GM21737 (cell line): ENCODE measurements around the gene DACT2.
"Not testable (repeated sequence)": the region's sequence is repeated elsewhere in the genome, so short reads cannot be mapped to it uniquely, and the experiment has no call there.

Experiments
- ATAC-seq: cut with Tn5 transposase; IDR thresholded peaks from one replicate; pipeline ENCODE4 v1.9.1; 2021; ENCODE audit warnings: mild to moderate bottlenecking, moderate library complexity; ENCODE audit not compliant: unreplicated experiment

Gene DACT2

DNA sequence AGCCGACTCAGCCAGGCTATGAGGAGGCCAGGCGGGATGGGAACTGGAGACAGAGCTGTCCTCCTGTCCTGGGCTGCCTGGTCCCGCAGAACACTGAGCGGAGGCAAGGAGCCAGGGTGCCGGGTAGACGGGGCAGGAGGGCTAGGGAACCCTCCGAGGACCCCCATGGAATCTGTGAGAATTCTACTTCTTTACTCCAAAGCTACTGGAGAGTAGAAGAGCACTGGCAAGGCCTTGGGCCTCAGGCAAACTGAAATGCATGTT, 14.9 kb downstream of the DACT2 start:
- ATAC-seq: no peak

GRCh38 chr6:168303982-168304751, 15.4 kb downstream of the DACT2 start:
- ATAC-seq: no peak

DNA sequence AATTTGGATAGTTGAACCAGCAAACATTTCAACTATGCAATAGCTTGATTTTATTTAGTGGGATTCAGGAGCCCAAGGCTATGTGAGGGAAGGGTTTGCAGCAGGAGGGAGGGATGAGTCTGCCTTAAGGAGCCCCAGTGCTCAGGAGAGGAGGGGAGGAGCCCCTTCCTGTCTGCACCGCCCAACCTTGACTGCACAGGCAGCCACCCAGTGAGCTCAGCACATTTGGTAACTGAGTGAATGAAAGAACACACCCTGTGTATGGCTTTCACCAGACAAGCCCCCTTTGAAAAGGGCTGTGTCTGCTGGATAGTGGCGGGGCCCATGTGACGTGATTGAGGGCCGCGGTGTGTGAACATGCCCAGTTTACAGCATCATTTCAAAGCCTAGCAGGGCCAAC, 17.0 kb downstream of the DACT2 start:
- no peak for ATAC-seq

GRCh38 chr6:168301648-168302398, 17.8 kb downstream of the DACT2 start:
- ATAC-seq: no peak

- no peak for ATAC-seq
Measured at GRCh38 chr6:168300975-168301647, 18.5 kb downstream of the DACT2 start.

- ATAC-seq: no peak
Measured at GRCh38 chr6:168299541-168300511, 19.8 kb downstream of the DACT2 start.

DNA sequence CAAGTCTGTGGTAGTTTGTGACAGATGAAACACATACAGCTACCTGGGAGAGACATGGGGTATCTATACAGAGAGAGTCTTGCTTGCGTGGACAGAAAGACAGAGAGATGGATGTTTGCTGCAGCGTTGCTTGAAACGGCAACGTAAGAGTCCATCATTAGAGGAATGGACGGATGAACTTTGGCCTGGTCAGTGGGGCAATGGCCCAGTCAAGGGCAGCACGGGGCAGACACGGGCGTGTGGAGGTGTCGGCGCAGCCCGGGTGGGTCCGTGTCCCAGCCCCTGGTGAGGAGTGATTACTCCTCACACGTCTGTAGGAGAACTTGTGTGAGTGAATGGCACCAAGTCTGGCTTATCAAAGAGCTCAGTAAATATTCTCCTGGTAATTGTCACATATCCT, 21.9 kb downstream of the DACT2 start:
- no peak for ATAC-seq

- ATAC-seq: no peak
Measured at GRCh38 chr6:168294901-168295300, 24.7 kb downstream of the DACT2 start.

- no peak for ATAC-seq
Measured at GRCh38 chr6:168293636-168294530, 25.7 kb downstream of the DACT2 start.

DNA sequence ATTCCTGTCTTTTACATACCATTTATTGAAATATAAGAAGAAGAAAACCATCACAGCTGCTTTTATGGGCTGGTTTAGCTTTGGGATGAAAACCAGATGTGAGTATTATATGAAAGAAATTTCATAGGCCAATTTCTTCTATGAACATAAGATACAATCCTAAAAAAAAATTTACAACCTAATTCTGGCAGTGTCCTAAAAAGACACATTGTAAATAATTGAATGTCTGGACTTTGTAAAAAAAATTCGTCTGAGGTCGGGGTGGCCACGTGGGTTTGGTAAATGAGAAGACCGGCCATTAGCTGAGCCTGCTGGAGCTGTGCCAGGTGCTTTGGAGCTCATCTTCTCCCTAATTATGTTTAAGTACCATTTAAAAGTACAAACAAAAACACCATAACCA, 26.8 kb downstream of the DACT2 start:
- ATAC-seq: no peak

DNA sequence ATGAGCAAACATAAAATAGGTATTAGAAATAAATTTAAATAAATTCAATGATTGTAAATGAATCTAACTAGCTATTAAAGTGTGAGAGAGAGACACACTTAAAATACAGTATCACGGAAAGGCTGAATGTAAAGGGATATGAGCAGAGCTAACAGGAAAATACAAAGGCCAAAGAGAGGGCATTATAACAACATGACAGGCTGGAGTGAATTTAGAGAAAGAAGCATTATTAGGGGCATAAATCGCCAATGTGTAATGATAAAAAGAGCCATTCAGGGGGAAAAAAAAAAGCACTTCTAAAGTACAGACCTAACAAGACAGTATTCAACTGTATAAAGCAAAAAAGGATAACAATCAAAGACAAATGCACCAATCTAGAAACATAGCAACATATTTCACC, 28.1 kb downstream of the DACT2 start:
- ATAC-seq: no peak

DNA sequence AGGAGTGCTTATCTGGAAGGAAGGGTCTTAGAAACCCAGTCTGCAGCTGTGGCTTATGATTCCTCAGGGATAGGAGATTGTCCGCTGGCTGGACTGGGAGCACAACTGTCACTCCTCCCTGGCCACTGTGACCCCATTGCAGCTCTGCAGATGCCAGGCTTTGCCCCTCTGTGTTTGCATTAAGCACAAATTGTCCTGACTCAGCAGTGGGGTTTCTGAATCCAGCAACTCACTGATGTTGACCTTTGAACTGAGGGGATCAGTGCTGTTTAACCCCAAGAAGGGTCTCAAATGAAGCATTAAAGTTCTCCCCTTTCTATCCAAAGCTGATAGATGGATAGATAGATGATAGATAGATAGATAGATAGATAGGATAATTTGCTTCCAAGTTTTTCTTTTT, 29.5 kb downstream of the DACT2 start:
- no peak for ATAC-seq

DNA sequence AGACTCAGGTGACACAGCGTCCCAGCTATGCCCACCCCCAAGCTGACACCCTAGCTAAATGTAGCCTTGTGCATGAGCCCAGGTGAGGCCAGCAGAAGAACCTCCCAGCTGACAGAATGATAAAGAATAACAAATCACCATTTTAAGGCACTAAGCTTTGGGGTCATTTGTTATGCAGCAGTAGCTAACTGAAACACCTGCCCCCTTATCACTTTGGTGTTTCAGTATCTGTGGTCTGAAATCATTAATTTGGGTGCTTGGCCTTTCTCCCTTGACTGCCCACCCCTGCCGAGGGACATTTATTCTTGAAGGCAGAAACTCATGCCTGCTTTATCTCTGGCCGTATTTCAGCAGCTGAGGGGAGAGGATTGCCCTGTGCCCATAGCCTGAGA, 30.0 kb downstream of the DACT2 start:
- ATAC-seq: no peak

DNA sequence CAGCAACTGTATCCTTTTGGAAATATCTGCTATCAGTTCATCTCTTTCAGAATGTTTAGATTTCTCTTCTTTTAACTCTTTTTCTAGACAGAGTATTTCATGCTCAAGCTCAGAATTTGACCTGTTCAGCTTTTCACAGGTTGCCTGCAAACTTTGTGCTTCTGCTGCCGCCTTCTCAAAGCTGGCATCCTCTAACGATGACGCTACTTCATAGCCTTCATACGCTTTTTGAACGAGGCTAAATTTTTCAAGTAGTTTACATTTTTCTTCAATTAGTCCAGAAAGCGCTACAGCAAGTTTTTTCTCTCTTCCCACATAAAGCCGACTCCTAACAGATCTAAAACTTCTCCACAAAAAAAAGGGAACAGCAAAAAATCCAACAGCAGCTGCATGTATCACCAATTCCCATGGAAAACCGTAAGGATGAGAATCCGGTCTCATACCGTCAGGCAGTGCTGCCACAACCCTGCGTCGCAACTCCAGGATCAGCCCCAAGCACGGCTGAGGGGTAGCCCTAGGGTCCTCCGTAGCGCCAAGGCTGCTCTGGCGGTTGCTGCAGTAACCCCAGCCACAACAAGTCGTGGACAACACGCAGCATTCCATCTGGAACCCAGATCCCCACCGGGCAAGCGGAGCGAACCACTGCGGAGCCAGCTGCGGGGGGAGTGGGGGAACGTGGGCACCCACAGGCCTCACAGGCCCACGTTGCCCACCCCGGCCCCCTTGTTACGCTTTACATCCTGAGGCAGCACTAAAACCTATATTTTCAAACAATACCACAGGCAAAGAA, 30.6 kb downstream of the DACT2 start:
- ATAC-seq: no peak

- not testable (repeated sequence) for ATAC-seq
Measured at GRCh38 chr6:168287460-168287859, 32.1 kb downstream of the DACT2 start.

DNA sequence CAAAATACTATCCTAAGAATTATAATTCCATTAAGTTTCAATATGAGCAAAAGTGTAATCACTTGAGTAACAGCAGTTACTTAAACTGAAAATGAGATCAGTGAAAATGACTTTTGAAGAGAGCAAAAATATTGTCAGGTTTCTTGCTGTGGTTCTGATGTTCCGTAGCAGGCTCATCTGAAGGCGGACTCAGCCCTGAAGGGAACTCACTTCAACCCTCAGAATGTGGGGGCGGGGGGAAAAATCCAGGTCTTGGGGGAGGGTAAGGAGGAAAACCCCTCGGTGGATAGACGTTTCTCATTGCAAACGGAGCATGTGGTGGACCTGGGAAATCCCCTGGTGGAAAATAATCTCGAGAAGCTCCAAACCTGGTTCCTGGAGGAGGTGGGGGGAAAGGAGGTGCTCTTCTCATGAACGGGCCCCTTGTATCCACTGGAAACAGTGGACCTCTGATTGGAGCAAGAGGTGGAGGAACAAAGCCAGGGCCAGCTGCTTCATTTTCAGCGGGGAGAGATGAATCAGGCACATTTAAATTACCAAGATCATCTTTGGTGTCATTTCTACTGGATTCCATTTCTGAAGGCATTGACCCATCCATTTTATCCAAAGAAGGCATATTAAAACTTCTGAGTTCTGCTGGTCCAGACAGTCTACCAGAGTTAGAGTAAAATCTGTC, 32.7 kb downstream of the DACT2 start:
- not testable (repeated sequence) for ATAC-seq

- no peak for ATAC-seq
Measured at GRCh38 chr6:168286116-168286515, 33.5 kb downstream of the DACT2 start.

- ATAC-seq: no peak
Measured at GRCh38 chr6:168285456-168285855, 34.1 kb downstream of the DACT2 start.

DNA sequence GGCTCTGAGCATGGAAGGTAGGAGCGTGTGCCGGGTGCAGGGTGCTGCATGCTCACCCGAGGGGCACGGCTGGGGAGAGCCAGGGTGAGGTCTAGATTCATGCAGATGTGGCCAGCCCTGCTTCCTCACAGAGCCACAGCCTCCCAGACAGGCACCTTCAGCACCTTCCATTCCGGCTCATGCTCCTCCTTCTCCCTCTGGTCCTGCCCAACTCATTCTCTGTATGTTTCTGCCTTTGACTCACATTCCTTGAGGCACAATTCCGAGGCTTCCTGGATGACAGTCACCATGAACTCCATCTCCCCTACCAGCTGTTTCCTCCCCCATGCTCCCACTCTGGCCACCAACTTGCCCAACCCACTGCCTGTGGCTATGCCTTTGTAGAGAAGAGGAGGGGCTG, 35.4 kb downstream of the DACT2 start:
- ATAC-seq: no peak
